Measurements from ENCODE around the gene FAP.

Gene FAP

GRCh38 chr2:162242586-162243280 is 512 bp downstream of the FAP start:
- TF ChIP-seq CTCF (conservative IDR thresholded peaks at IDR 0.05) = no peak
- H3K27ac ChIP-seq = no peak overlapping the region

- H3K27ac ChIP-seq = no peak overlapping the region
- TF ChIP-seq CTCF (conservative IDR thresholded peaks at IDR 0.05) = no peak
These were observed 1.7 kb downstream of the FAP start for GRCh38 chr2:162241571-162241970.

- no peak for TF ChIP-seq CTCF (conservative IDR thresholded peaks at IDR 0.05)
- no peak overlapping the region for H3K27ac ChIP-seq
These were observed 8.4 kb downstream of the FAP start for GRCh38 chr2:162234620-162235462.

- TF ChIP-seq CTCF (conservative IDR thresholded peaks at IDR 0.05) = no peak
- no peak overlapping the region for H3K27ac ChIP-seq
These were observed 10.0 kb downstream of the FAP start for GRCh38 chr2:162233197-162233596.

- no peak overlapping the region for H3K27ac ChIP-seq
- TF ChIP-seq CTCF (conservative IDR thresholded peaks at IDR 0.05) = no peak
These were observed 10.6 kb downstream of the FAP start for GRCh38 chr2:162232671-162233070.

- H3K27ac ChIP-seq = no peak overlapping the region
- no peak for TF ChIP-seq CTCF (conservative IDR thresholded peaks at IDR 0.05)
These were observed 11.2 kb downstream of the FAP start for GRCh38 chr2:162232027-162232426.

- no peak for TF ChIP-seq CTCF (conservative IDR thresholded peaks at IDR 0.05)
- H3K27ac ChIP-seq = no peak overlapping the region
These were observed 12.5 kb downstream of the FAP start for GRCh38 chr2:162230761-162231160.

All from VCaP (cell line).